ENCODE data around the gene GNG4.

GNG4 gene

GRCh38 chr1:235649368-235650163 is at the start of gene GNG4:
Gene GNG4, minus strand, starts transcription at chr1:235649784. Its CDS starts 65,946 bp downstream, at chr1:235583838.
- H3K27ac ChIP-seq = peak within 1 kb of the TSS; percentile 90
- TF ChIP-seq CTCF (conservative IDR thresholded peaks at IDR 0.05) = no peak

- no peak for TF ChIP-seq CTCF (conservative IDR thresholded peaks at IDR 0.05)
- H3K27ac ChIP-seq = no peak overlapping the region
Measured at GRCh38 chr1:235697508-235697907, 47.9 kb upstream of the GNG4 start.

GRCh38 chr1:235689356-235689755 is 39.8 kb upstream of the GNG4 start:
- TF ChIP-seq CTCF (conservative IDR thresholded peaks at IDR 0.05) = no peak
- H3K27ac ChIP-seq = no peak overlapping the region

DNA sequence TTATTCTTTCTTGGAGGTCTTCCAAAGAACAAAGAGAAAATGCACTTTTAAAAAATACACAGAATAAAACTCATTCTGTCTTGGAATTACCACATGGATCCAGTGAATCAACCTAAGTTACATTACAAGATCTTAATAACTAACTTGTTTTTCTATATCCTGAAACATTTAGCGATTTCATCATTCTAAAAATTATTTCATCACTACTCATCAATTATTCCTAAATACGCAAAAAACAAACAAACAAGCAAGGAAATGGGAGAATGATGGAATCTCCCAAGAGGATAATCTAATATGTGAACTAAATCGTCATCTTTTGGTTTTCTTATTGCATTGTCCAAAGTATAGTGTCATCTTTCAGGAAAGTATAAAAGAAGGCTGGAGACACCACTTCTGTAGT is 38.5 kb upstream of the GNG4 start:
- H3K27ac ChIP-seq = no peak overlapping the region
- TF ChIP-seq CTCF (conservative IDR thresholded peaks at IDR 0.05) = no peak

- H3K27ac ChIP-seq = no peak overlapping the region
- no peak for TF ChIP-seq CTCF (conservative IDR thresholded peaks at IDR 0.05)
Measured at GRCh38 chr1:235683653-235684052, 34.1 kb upstream of the GNG4 start.

- H3K27ac ChIP-seq = no peak overlapping the region
- TF ChIP-seq CTCF (conservative IDR thresholded peaks at IDR 0.05) = no peak
Measured at GRCh38 chr1:235682216-235682615, 32.6 kb upstream of the GNG4 start.

GRCh38 chr1:235679644-235680043 is 30.1 kb upstream of the GNG4 start:
- H3K27ac ChIP-seq = no peak overlapping the region
- TF ChIP-seq CTCF (conservative IDR thresholded peaks at IDR 0.05) = no peak

Data from VCaP (cell line).